SK-N-SH treated with all-trans-retinoic acid at 6 μM for 48 hours (cell line): ENCODE measurements around the gene NKX2-4.
"Not testable (repeated sequence)": the region's sequence is repeated elsewhere in the genome, so short reads cannot be mapped to it uniquely, and the experiment has no call there.

Experiments
- ATAC-seq: fragments of 200-7000 bp; cut with Tn5 transposase; 3 replicates; pipeline ENCODE4 v1.9.1; 2020; ENCODE audit warnings: mild to moderate bottlenecking, moderate library complexity
- ARNTL ChIP-seq: fragments of 450-650 bp; formaldehyde crosslinking; IDR thresholded peaks from 2 replicates; pipeline ENCODE4 v1.5.0; 2020; ENCODE audit warnings: low read depth, mild to moderate bottlenecking, moderate library complexity, borderline replicate concordance
- BACH2 ChIP-seq: fragments of 250-450 bp; sonication (Bioruptor Pico); IDR thresholded peaks from 2 replicates; pipeline ENCODE4 v1.9.0; 2021; ENCODE audit warnings: mild to moderate bottlenecking, borderline replicate concordance
- CREB5 ChIP-seq: fragments of 250-450 bp; sonication (Bioruptor Pico); IDR thresholded peaks from 2 replicates; pipeline ENCODE4 v1.5.1; 2020; ENCODE audit warnings: low read depth, mild to moderate bottlenecking, moderate library complexity
- CSDC2 ChIP-seq: fragments of 250-450 bp; sonication (Bioruptor Pico); IDR thresholded peaks from 2 replicates; pipeline ENCODE4 v1.5.0; 2020; ENCODE audit warnings: mild to moderate bottlenecking, moderate library complexity
- CSRNP3 ChIP-seq: fragments of 250-450 bp; sonication (Bioruptor Pico); IDR thresholded peaks from 2 replicates; pipeline ENCODE4 v1.5.1; 2021; ENCODE audit warnings: mild to moderate bottlenecking, moderate library complexity
- ESRRG ChIP-seq: fragments of 250-450 bp; sonication (Bioruptor Pico); IDR thresholded peaks from 2 replicates; pipeline ENCODE4 v1.6.1; 2021; ENCODE audit warnings: mild to moderate bottlenecking
- GLIS3 ChIP-seq: fragments of 250-450 bp; sonication (Bioruptor Pico); IDR thresholded peaks from 2 replicates; pipeline ENCODE4 v1.5.0; 2020; ENCODE audit warnings: mild to moderate bottlenecking, moderate library complexity
- ISL1 ChIP-seq: fragments of 250-450 bp; sonication (Bioruptor Pico); IDR thresholded peaks from 2 replicates; pipeline ENCODE4 v2.1.2; 2022; ENCODE audit warnings: mild to moderate bottlenecking, moderate library complexity
- OSR1 ChIP-seq: fragments of 250-450 bp; sonication (Bioruptor Pico); IDR thresholded peaks from 2 replicates; pipeline ENCODE4 v1.8.0; 2022; ENCODE audit warnings: moderate library complexity, mild to moderate bottlenecking, inconsistent platforms
- PATZ1 ChIP-seq: fragments of 250-450 bp; sonication (Bioruptor Pico); IDR thresholded peaks from 2 replicates; pipeline ENCODE4 v1.8.0; 2020; ENCODE audit warnings: mild to moderate bottlenecking, moderate library complexity, borderline replicate concordance
- POU6F1 ChIP-seq: fragments of 250-450 bp; sonication (Bioruptor Pico); IDR thresholded peaks from 2 replicates; pipeline ENCODE4 v1.8.0; 2021; ENCODE audit warnings: low read depth, mild to moderate bottlenecking, moderate library complexity, borderline replicate concordance
- RARB ChIP-seq: fragments of 250-450 bp; sonication (Bioruptor Pico); IDR thresholded peaks from 2 replicates; pipeline ENCODE4 v1.8.0; 2021; ENCODE audit warnings: mild to moderate bottlenecking, moderate library complexity
- SNAI2 ChIP-seq: fragments of 250-450 bp; sonication (Bioruptor Pico); IDR thresholded peaks from 2 replicates; pipeline ENCODE4 v1.5.0; 2020; ENCODE audit warnings: mild to moderate bottlenecking, moderate library complexity
- TCF4 ChIP-seq: fragments of 250-450 bp; sonication (Bioruptor Pico); IDR thresholded peaks from 2 replicates; pipeline ENCODE4 v1.8.0; 2021; ENCODE audit warnings: mild to moderate bottlenecking, moderate library complexity, borderline replicate concordance
- TOX ChIP-seq: fragments of 250-450 bp; sonication (Bioruptor Pico); IDR thresholded peaks from 2 replicates; pipeline ENCODE4 v1.8.0; 2021; ENCODE audit warnings: mild to moderate bottlenecking, moderate library complexity, borderline replicate concordance
- TSHZ2 ChIP-seq: fragments of 250-450 bp; sonication (Bioruptor Pico); IDR thresholded peaks from 2 replicates; pipeline ENCODE4 v1.5.0; 2020; ENCODE audit warnings: mild to moderate bottlenecking, moderate library complexity
- ZC3H10 ChIP-seq: fragments of 250-450 bp; sonication (Bioruptor Pico); IDR thresholded peaks from 2 replicates; pipeline ENCODE4 v1.5.1; 2021; ENCODE audit warnings: mild to moderate bottlenecking, moderate library complexity
- ZFP3 ChIP-seq: fragments of 250-450 bp; sonication (Bioruptor Pico); IDR thresholded peaks from 2 replicates; pipeline ENCODE4 v1.5.0; 2020; ENCODE audit warnings: mild to moderate bottlenecking, moderate library complexity
- ZFP30 ChIP-seq: fragments of 450-650 bp; formaldehyde crosslinking; IDR thresholded peaks from 2 replicates; pipeline ENCODE4 v1.5.0; 2022; ENCODE audit warnings: mild to moderate bottlenecking, moderate library complexity
- ZNF565 ChIP-seq: fragments of 450-650 bp; formaldehyde crosslinking; conservative IDR thresholded peaks from 2 replicates; pipeline ENCODE4 v1.5.0; 2020; ENCODE audit warnings: low read depth, mild to moderate bottlenecking, moderate library complexity
- ZNF70 ChIP-seq: fragments of 450-650 bp; formaldehyde crosslinking; IDR thresholded peaks from 2 replicates; pipeline ENCODE4 v1.5.0; 2020; ENCODE audit warnings: mild to moderate bottlenecking, moderate library complexity

Gene NKX2-4

GRCh38 chr20:21421601-21422236, 24.4 kb upstream of the NKX2-4 start:
- no peak for TF ChIP-seq ZNF565 (CRISPR knock-in tag)
- TF ChIP-seq ZFP30 (CRISPR knock-in tag): no peak
- no peak for TF ChIP-seq RARB
- TF ChIP-seq ZC3H10 (CRISPR knock-in tag): no peak
- no peak for TF ChIP-seq CREB5 (CRISPR knock-in tag)
- no peak for TF ChIP-seq OSR1 (CRISPR knock-in tag)
- TF ChIP-seq POU6F1 (CRISPR knock-in tag): no peak
- no peak for TF ChIP-seq BACH2 (CRISPR knock-in tag)
- no peak for TF ChIP-seq CSDC2 (CRISPR knock-in tag)
- TF ChIP-seq ZNF70 (CRISPR knock-in tag): no peak
- TF ChIP-seq ZFP3 (CRISPR knock-in tag): no peak
- TF ChIP-seq TCF4 (CRISPR knock-in tag): no peak
- no peak for TF ChIP-seq CSRNP3 (CRISPR knock-in tag)
- no peak for TF ChIP-seq TSHZ2
- TF ChIP-seq ARNTL (CRISPR knock-in tag): no peak
- no peak for TF ChIP-seq TOX (CRISPR knock-in tag)
- no peak for TF ChIP-seq ISL1 (CRISPR knock-in tag)
- no peak for TF ChIP-seq GLIS3 (CRISPR knock-in tag)
- TF ChIP-seq, all 23 proteins: peak for 0
- no peak for ATAC-seq

- ATAC-seq: not testable (repeated sequence)
These were observed 21.8 kb upstream of the NKX2-4 start for GRCh38 chr20:21419147-21419546.

GRCh38 chr20:21413996-21414395, 16.7 kb upstream of the NKX2-4 start:
- ATAC-seq: not testable (repeated sequence)

- ATAC-seq: no peak
- TF ChIP-seq CSDC2 (CRISPR knock-in tag) (no peak), ZNF70 (CRISPR knock-in tag) (no peak), PATZ1 (no peak), ZC3H10 (CRISPR knock-in tag) (no peak), TCF4 (CRISPR knock-in tag) (no peak), OSR1 (CRISPR knock-in tag) (no peak), ESRRG (CRISPR knock-in tag) (no peak), CSRNP3 (CRISPR knock-in tag) (no peak), ZNF565 (CRISPR knock-in tag) (no peak), ISL1 (CRISPR knock-in tag) (no peak), ARNTL (CRISPR knock-in tag) (no peak), ZFP3 (CRISPR knock-in tag) (no peak), POU6F1 (CRISPR knock-in tag) (no peak), SNAI2 (CRISPR knock-in tag) (no peak)
These were observed 14.4 kb upstream of the NKX2-4 start for GRCh38 chr20:21411725-21412124.
